Inferior parietal cortex (tissue), 1 donor: ENCODE data around the gene PDZK1.
"Not testable (repeated sequence)": the region's sequence is repeated elsewhere in the genome, so short reads cannot be mapped to it uniquely, and the experiment has no call there.

ENCODE experiments used
- DNase-seq: peaks from one replicate; pipeline ENCODE4 v3.0.0-alpha.2; 2016; ENCODE audit errors: extremely low spot score

Gene PDZK1

GRCh38 chr1:145710291-145711027, 3.3 kb upstream of the PDZK1 start:
- no peak for DNase-seq

DNA sequence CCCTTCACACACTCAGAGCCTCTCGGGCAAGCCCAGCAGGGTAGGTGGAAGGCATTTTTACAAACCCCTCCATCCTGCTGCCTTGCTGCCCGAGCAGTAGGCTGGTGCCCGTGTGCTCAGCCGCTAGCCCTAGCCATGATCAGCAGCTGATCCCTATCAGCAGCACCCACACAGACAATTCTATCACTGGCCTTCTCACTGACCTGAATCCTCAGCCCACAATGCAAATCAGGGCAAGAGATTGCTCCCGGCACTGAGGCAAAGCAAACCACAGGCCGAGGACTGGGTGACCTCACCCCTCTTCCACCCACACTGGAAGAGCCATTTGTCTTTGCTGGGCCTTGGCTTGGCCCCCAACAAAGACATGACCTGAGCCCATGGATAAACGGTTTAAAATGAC, 895 bp upstream of the PDZK1 start:
- DNase-seq = no peak

DNA sequence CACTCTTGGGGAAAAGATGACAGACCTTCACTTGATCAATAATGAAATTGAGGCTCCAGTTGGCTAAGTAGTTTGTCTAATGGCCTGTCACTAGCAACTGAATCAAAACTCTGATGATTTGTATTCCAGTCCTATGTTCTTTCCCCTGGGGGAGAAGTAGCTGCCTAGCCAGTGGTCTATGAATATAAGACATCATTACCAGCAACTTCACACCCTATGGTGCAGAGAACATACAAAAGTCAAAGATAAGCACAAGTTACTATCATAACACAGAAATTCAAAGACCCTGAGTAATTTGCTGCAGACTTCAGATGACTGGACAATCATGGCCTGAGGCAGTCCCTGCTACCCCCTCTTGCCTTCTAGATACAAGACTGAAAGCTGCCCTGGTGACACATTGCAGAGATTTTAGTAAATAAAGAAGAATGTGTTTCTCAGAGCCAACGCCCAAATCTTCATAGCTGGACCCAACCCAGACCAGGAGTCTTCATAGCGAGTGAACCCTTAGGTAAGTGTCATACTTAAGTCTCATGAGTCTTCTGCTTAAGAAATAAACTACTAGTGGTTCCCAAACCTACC, 993 bp downstream of the PDZK1 start:
- no peak for DNase-seq

DNA sequence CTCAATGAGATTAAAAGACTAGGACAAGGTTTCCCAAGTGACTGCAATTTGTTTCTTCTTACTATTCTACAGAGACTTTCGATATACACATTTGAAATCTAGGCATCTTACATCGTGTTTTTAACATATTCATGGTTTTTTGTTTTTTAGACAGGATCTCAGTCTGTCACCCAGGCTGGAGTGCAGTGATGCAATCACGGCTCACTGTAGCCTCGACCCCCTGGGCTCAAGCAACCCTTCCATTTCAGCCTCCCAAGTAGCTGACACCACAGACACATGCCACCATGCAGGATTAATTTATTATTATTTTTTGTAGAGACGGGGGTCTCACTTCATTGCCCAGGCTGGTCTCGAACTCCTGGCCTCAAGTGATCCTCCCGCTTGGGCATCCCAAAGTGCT, 1.5 kb downstream of the PDZK1 start:
- DNase-seq = no peak

DNA sequence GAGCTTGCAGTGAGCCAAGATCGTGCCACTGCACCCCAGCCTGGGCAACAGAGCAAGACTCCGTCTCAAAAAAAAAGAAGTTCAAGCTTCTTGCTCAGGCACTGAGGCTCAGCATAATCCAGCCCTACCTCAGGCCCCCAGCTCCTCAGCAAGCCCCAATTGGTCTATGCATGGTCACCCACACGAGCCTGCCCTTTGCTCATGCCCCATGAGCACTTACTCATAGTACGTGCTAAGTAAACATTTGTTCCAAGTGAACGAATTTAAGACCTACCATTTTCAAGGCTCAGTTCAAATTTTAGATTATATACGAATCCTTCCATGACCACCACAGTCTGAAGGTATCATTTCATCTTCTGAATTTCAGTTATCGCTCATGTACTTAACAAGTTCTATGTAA, 4.3 kb downstream of the PDZK1 start:
- no peak for DNase-seq

DNA sequence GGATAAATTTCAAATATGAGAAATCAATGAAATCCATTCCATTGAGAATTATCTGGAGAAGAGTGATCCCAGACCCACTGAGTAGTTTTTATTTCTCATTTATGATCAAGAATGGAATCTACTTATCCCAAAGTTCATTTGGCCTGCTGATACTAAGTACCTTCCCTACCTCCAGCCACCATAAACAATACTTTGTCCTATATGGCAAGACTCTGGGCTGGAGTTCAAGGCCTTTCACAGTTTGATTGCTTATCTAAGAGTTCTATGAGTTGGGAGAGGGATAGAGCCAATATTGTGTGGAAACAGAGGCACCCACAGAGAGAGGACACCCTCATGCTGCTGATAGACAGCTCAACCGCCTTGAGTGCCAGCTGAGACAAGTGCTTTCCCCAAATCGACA, 5.1 kb downstream of the PDZK1 start:
- no peak for DNase-seq

DNA sequence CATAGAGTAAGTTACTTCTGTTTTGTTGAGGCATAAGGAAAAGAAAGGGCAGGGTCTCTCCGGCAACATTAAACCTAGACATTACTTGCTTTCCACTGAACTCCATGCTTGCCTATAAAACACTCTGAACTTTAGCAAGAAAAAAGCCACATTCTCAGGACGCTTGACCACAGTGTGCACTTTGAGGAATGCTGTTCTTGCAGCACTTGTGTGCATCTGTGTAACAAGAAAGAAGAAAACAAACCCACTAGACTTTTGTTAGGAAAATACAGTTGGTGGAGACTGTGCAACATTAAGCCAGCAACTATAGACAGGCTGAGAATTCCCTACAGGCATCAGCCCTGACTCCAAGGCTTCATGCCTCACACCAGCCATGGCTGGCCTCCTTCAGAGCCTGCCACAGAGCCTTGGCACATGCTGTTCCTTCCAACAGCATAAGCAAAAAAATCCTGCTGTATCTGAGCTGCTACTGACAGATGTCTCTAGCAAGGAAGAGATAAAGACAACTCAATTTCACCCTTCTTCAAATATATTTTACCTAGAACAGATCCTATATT, 5.8 kb downstream of the PDZK1 start:
- no peak for DNase-seq

- no peak for DNase-seq
Measured at GRCh38 chr1:145696630-145696960, 10.6 kb downstream of the PDZK1 start.

GRCh38 chr1:145695821-145696629, 11.1 kb downstream of the PDZK1 start:
- DNase-seq = no peak

DNA sequence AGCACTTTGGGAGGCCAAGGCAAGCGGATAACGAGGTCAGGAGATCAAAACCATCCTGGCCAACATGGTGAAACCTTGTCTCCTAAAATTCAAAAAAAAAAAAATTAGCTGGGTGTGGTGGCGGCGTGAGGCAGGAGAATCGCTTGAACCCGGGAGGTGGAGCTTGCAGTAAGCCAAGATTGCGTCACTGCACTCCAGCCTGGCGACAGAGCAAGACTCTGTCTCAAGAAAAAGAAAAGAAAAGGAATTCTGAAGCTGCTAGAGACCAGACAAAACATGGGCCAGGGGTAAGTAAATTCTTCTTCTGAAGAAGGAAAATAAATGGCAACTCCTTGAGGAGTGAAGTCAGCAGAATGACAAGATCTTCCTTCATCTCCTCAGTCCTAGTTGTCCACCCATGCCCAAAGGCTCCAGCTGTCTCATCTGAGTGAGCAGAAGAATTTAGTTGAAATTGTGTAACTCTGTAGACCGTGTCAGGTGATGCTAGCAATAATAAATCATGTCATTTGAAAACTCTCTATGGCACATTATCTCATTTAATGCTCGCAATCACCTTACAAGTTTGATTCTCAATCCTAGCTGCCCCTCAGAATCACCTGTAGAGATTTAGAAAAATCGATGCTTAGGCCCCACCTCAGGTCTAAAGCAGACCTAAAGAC, 14.3 kb downstream of the PDZK1 start:
- no peak for DNase-seq

- no peak for DNase-seq
Measured at GRCh38 chr1:145690587-145691558, 16.3 kb downstream of the PDZK1 start.

DNA sequence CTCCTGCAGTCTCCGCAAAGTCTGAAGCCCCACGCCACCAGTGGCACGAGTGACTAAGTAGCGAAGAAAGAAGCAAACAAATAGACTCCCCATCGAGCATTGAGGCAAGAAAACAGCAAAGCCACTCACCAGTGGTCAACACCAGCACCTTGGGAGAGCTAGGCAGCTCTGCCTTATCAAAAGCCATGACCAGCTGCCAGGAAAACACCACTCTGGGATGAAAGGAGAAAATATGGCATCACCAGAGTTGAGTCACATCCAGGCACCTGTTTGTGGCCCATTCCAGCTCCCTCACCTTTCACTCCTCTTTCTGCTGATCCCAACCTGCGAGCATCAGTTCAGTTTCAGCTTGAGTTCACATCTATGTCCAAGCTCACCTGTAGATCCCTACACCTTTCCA, 17.2 kb downstream of the PDZK1 start:
- no peak for DNase-seq

GRCh38 chr1:145688924-145689323, 18.2 kb downstream of the PDZK1 start:
- no peak for DNase-seq

DNA sequence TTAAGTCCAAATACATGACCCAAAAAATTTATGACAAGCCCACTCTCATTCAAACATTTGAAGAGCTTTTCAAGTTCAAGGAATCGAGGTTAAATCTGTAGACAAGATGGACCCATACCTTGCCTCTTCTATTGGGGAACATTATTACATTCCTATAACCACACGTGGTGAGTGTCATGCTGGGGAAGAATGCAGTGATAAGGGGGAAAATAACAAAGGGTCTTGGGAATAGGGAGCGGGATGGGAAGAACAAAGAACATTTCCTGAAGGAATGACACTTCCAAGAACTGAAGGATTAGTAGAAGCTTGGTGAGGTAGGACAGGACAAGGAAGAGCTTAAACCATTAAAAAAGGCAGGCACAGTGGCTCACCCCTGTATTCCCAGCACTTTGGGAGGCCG, 18.8 kb downstream of the PDZK1 start:
- no peak for DNase-seq

DNA sequence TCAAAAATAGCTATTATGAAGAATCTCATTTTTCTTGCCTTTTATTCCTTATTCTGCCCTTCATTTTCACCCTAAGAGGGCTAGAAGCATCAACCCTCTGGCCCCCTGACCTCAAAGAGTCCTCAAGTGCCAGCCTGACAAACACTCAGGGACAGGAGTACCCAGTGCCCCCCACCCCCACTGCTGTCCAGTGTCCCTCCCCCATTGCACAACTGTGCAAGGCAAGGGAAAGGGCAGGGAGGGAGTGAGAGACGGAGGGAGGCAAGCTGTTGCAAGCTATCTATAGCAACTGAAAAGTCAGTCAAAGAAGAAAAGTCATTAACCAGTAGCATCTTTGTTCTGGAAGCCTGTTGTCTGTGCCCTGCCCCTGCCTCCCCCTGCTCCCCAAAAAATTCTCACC, 21.1 kb downstream of the PDZK1 start:
- not testable (repeated sequence) for DNase-seq

DNA sequence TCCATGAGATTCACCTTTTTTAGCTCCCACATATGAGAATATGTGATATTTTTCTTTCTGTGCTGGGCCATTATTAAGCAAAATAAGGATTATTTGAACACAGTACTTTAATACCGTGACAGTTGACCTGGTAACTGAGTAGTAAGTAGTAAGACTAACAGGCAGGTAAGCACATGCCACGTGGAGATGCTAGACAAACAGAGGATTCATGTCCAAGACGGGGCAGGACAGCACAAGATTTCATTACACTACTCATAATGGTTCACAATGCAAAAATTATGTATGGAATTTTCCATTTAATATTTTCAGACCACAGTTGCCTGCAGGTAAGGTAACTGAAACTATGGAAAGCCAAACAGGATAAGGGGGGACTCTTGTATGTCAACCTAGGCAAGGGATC, 22.3 kb downstream of the PDZK1 start:
- not testable (repeated sequence) for DNase-seq

GRCh38 chr1:145673217-145673616, 34.0 kb downstream of the PDZK1 start:
- DNase-seq = not testable (repeated sequence)

GRCh38 chr1:145670995-145671745, 36.0 kb downstream of the PDZK1 start:
- DNase-seq = not testable (repeated sequence)

DNA sequence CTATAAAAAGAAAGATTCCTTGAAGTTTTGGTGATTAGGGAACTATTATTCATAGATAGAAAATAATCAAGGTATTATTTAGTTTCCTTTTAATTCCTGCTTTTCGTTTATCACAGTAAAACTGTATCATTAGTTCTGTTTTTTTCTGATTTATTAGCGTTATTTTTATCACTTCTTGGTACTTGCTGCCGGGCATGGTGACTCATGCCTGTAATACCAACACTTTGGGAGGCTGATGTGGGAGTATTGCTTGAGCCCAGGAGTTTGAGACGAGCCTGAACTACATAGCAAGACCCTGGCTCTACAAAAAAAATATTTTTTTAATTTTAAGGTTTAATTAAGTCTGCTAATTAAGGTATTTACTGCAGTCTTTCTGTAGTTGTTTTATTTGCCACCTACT, 42.2 kb downstream of the PDZK1 start:
- not testable (repeated sequence) for DNase-seq

GRCh38 chr1:145662502-145662901, 44.7 kb downstream of the PDZK1 start:
- DNase-seq = not testable (repeated sequence)
